ENCODE data around the gene DHCR24.

The DHCR24 gene

GRCh38 chr1:54844564-54844963, 42.4 kb downstream of the DHCR24 start:
- no peak for DNase-seq

GRCh38 chr1:54843449-54843848, 43.5 kb downstream of the DHCR24 start:
- no peak for DNase-seq

- DNase-seq, result no peak
These were observed 44.0 kb downstream of the DHCR24 start for GRCh38 chr1:54842963-54843362.

GRCh38 chr1:54842206-54842915, 44.6 kb downstream of the DHCR24 start:
- DNase-seq, result no peak

GRCh38 chr1:54839824-54840223, 47.2 kb downstream of the DHCR24 start:
- no peak for DNase-seq

- DNase-seq, result no peak
These were observed 48.3 kb downstream of the DHCR24 start for GRCh38 chr1:54838565-54839180.

GRCh38 chr1:54837002-54837853, 49.8 kb downstream of the DHCR24 start:
- no peak for DNase-seq

GRCh38 chr1:54836594-54836993, 50.4 kb downstream of the DHCR24 start:
- no peak for DNase-seq

GRCh38 chr1:54835970-54836369, 51.0 kb downstream of the DHCR24 start:
- DNase-seq, result no peak

- DNase-seq, result no peak
These were observed 51.7 kb downstream of the DHCR24 start for GRCh38 chr1:54835131-54835898.

GRCh38 chr1:54834007-54834541, 52.9 kb downstream of the DHCR24 start:
- DNase-seq, result no peak

- no peak for DNase-seq
These were observed 53.9 kb downstream of the DHCR24 start for GRCh38 chr1:54833121-54833520.

GRCh38 chr1:54826226-54826816, 60.7 kb downstream of the DHCR24 start:
- DNase-seq, result no peak

- no peak for DNase-seq
These were observed 61.3 kb downstream of the DHCR24 start for GRCh38 chr1:54825696-54826095.

- no peak for DNase-seq
These were observed 63.3 kb downstream of the DHCR24 start for GRCh38 chr1:54823670-54824069.

GRCh38 chr1:54819733-54820132, 67.3 kb downstream of the DHCR24 start:
- no peak for DNase-seq

- no peak for DNase-seq
These were observed 67.8 kb downstream of the DHCR24 start for GRCh38 chr1:54819195-54819536.

- DNase-seq, result no peak
These were observed 68.4 kb downstream of the DHCR24 start for GRCh38 chr1:54818461-54819194.

GRCh38 chr1:54816951-54817350, 70.0 kb downstream of the DHCR24 start:
- DNase-seq, result no peak

- no peak for DNase-seq
These were observed 70.9 kb downstream of the DHCR24 start for GRCh38 chr1:54816130-54816529.

GRCh38 chr1:54815086-54815876, 71.7 kb downstream of the DHCR24 start:
- no peak for DNase-seq

All from stimulated activated naive CD4-positive, alpha-beta T cell treated with Interleukin-2 at 50 U/mL for 16 hours (primary cell).